K562 (cell line): ENCODE data around the gene PSMD13.

Experiments
- ARNT ChIP-seq, 2 experiments: fragments of 450-650 bp; IDR thresholded peaks; 2 replicates each; pipeline ENCODE4 v1.6.1; 2016; ENCODE audit warnings: mild to moderate bottlenecking in 1 of 2
- CTCF ChIP-seq, 3 experiments: IDR thresholded peaks in 2 of 3; conservative IDR thresholded peaks in 1 of 3; 2 replicates each; pipeline ENCODE4 v1.5.1; 2011 to 2012; ENCODE audit warnings: low read length in 3 of 3, mild to moderate bottlenecking in 3 of 3, control low read depth in 2 of 3, improper control_type of control experiment in 1 of 3, inconsistent platforms in 1 of 3, low read depth in 1 of 3, mixed read lengths in 1 of 3, moderate library complexity in 1 of 3; ENCODE audit not compliant: insufficient read depth in 2 of 3
- E2F5 ChIP-seq: sonication (generic); formaldehyde crosslinking; IDR thresholded peaks from 2 replicates; pipeline ENCODE4 v1.8.0; 2022; ENCODE audit warnings: mild to moderate bottlenecking, missing genetic modification reagents
- KAT7 ChIP-seq: sonication (generic); formaldehyde crosslinking; IDR thresholded peaks from 2 replicates; pipeline ENCODE4 v1.8.0; 2022; ENCODE audit warnings: missing genetic modification reagents, mild to moderate bottlenecking, borderline replicate concordance
- POLR2AphosphoS2 ChIP-seq: IDR thresholded peaks from 2 replicates; pipeline ENCODE4 v1.6.1; 2012; ENCODE audit warnings: low read length, improper control_type of control experiment
- TAF1 ChIP-seq: IDR thresholded peaks from 2 replicates; pipeline ENCODE4 v1.6.1; 2011; ENCODE audit warnings: mild to moderate bottlenecking, low read length, moderate library complexity; ENCODE audit not compliant: insufficient read depth, control insufficient read depth, severe bottlenecking; ENCODE audit errors: extremely low read depth
- TCF3 ChIP-seq: sonication (generic); formaldehyde crosslinking; IDR thresholded peaks from 2 replicates; pipeline ENCODE4 v1.4.0; 2020; ENCODE audit warnings: mild to moderate bottlenecking, missing genetic modification reagents
- ZBTB1 ChIP-seq: sonication (generic); formaldehyde crosslinking; IDR thresholded peaks from 2 replicates; pipeline ENCODE4 v1.8.1; 2023; ENCODE audit warnings: missing genetic modification reagents, low read depth, mild to moderate bottlenecking, borderline replicate concordance
- ZNF280B ChIP-seq: fragments of 250-450 bp; sonication (Bioruptor Pico); IDR thresholded peaks from 2 replicates; pipeline ENCODE4 v1.5.1; 2021; ENCODE audit warnings: mild to moderate bottlenecking
- TF ChIP-seq, protein P1 (sequence below): sonication (generic); formaldehyde crosslinking; IDR thresholded peaks from 2 replicates; pipeline ENCODE4 v1.8.1; 2023; ENCODE audit warnings: mild to moderate bottlenecking, missing genetic modification reagents

- no peak for TF ChIP-seq ARNT (IDR thresholded peaks at IDR 0.05)
- TF ChIP-seq CTCF (IDR thresholded peaks at IDR 0.05 in 2 of 3, conservative IDR thresholded peaks at IDR 0.05 in 1 of 3; ENCODE audit: insufficient read depth in 2 of 3, low read depth in 1 of 3, low read length in 3 of 3), result no peak
- no peak for TF ChIP-seq ZNF280B (CRISPR knock-in tag)
- TF ChIP-seq ZBTB1 (CRISPR knock-in tag), result no peak
- no peak for TF ChIP-seq TCF3 (CRISPR knock-in tag)
- TF ChIP-seq TAF1, result no peak
- TF ChIP-seq E2F5 (CRISPR knock-in tag), result no peak
- no peak; the same call in 1 of the 2 replicates for TF ChIP-seq POLR2AphosphoS2
- TF ChIP-seq KAT7 (CRISPR knock-in tag), result no peak
- TF ChIP-seq, protein P1, sequence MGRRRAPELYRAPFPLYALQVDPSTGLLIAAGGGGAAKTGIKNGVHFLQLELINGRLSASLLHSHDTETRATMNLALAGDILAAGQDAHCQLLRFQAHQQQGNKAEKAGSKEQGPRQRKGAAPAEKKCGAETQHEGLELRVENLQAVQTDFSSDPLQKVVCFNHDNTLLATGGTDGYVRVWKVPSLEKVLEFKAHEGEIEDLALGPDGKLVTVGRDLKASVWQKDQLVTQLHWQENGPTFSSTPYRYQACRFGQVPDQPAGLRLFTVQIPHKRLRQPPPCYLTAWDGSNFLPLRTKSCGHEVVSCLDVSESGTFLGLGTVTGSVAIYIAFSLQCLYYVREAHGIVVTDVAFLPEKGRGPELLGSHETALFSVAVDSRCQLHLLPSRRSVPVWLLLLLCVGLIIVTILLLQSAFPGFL (CRISPR knock-in tag), result 0 out of 2 replicates have a peak, but pooled peaks have one; percentile 25
Observed at GRCh38 chr11:204587-205109, 32.1 kb upstream of the PSMD13 start.
